ENCODE results near the gene TRIM29. TPM values are rescaled to one million over a fixed set of nuclear protein-coding genes. Genes with fewer than 3 reads are reported as not detected.

The TRIM29 gene
- total and polyA plus RNA-seq, 2 of the 13 experiments (the other 11 are each of a cell fraction or from before 2014, with no cell fraction given), result 0.86 TPM

DNA sequence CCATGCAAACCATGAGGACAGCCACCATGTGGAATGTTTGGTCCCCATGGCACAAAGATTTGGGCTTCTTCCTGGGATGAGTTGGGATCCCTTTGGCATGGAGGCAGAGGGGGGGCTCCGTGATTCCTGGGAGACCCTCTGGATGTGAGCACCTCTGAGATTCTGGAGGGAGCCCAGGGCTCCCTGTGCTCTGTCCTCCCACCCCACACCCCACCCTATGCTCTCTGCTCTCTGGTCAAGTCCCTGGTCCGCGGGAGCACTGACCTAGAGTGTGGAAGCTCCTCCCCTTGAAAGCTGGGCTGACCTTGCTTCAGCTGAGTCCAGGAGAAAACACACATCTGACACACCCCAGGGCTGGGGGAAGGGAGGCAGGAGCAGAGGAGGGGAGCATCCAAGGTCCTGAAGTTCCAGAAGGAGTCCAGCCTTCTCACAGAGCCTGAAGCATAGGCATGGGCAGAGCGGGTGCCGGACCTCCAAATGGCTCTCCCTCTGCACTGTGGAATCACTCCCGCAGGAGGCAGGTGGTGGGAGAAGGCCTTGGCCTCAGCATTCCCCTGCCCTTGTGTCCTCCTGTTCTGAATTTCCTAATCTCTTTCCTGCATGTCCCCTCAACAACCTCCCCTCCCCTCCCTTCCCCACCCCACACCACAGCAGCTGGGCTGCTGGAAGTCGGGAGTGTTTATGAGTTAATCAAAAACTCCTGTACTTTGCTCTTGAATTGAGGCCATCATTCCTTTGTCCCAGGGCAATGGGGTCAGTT, 47.2 kb upstream of the TRIM29 start (continued):
- TF ChIP-seq, protein P1, sequence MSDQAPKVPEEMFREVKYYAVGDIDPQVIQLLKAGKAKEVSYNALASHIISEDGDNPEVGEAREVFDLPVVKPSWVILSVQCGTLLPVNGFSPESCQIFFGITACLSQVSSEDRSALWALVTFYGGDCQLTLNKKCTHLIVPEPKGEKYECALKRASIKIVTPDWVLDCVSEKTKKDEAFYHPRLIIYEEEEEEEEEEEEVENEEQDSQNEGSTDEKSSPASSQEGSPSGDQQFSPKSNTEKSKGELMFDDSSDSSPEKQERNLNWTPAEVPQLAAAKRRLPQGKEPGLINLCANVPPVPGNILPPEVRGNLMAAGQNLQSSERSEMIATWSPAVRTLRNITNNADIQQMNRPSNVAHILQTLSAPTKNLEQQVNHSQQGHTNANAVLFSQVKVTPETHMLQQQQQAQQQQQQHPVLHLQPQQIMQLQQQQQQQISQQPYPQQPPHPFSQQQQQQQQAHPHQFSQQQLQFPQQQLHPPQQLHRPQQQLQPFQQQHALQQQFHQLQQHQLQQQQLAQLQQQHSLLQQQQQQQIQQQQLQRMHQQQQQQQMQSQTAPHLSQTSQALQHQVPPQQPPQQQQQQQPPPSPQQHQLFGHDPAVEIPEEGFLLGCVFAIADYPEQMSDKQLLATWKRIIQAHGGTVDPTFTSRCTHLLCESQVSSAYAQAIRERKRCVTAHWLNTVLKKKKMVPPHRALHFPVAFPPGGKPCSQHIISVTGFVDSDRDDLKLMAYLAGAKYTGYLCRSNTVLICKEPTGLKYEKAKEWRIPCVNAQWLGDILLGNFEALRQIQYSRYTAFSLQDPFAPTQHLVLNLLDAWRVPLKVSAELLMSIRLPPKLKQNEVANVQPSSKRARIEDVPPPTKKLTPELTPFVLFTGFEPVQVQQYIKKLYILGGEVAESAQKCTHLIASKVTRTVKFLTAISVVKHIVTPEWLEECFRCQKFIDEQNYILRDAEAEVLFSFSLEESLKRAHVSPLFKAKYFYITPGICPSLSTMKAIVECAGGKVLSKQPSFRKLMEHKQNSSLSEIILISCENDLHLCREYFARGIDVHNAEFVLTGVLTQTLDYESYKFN (CRISPR knock-in tag; conservative IDR thresholded peaks at IDR 0.05), result peak; percentile 92
- TF ChIP-seq ZNF644 (CRISPR knock-in tag; IDR thresholded peaks at IDR 0.05; ENCODE audit: low read depth) (peak; percentile 74), ZNF337 (CRISPR knock-in tag; IDR thresholded peaks at IDR 0.05; ENCODE audit: borderline replicate concordance, low read depth) (no peak), AGO1 (IDR thresholded peaks at IDR 0.05; ENCODE audit: low read depth, low read length, poor library complexity, severe bottlenecking) (no peak), ZBTB21 (CRISPR knock-in tag; IDR thresholded peaks at IDR 0.05) (no peak), ZNF468 (CRISPR knock-in tag; IDR thresholded peaks at IDR 0.05) (no peak), NFATC3 (CRISPR knock-in tag; IDR thresholded peaks at IDR 0.05) (no peak), ZNF235 (CRISPR knock-in tag; IDR thresholded peaks at IDR 0.05; ENCODE audit: borderline replicate concordance) (no peak), ZNF232 (CRISPR knock-in tag; IDR thresholded peaks at IDR 0.05; ENCODE audit: borderline replicate concordance) (no peak; the same call in 1 of the 2 replicates), ZNF879 (CRISPR knock-in tag; IDR thresholded peaks at IDR 0.05) (no peak), ZSCAN25 (CRISPR knock-in tag; IDR thresholded peaks at IDR 0.05) (peak; percentile 81; the same call in 1 of the 2 replicates), ZBTB3 (CRISPR knock-in tag; IDR thresholded peaks at IDR 0.05; ENCODE audit: borderline replicate concordance, low read depth) (no peak), MTA3 (CRISPR knock-in tag; IDR thresholded peaks at IDR 0.05) (no peak), KDM5B (CRISPR knock-in tag; IDR thresholded peaks at IDR 0.05; ENCODE audit: borderline replicate concordance) (peak; percentile 72; the same call in 1 of the 2 replicates)
- TF ChIP-seq, protein P2, sequence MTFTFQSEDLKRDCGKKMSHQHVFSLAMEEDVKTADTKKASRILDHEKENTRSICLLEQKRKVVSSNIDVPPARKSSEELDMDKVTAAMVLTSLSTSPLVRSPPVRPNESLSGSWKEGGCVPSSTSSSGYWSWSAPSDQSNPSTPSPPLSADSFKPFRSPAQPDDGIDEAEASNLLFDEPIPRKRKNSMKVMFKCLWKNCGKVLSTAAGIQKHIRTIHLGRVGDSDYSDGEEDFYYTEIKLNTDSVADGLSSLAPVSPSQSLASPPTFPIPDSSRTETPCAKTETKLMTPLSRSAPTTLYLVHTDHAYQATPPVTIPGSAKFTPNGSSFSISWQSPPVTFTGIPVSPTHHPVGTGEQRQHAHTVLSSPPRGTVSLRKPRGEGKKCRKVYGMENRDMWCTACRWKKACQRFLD (CRISPR knock-in tag; IDR thresholded peaks at IDR 0.05; ENCODE audit: borderline replicate concordance), result no peak
- TF ChIP-seq, protein P3, sequence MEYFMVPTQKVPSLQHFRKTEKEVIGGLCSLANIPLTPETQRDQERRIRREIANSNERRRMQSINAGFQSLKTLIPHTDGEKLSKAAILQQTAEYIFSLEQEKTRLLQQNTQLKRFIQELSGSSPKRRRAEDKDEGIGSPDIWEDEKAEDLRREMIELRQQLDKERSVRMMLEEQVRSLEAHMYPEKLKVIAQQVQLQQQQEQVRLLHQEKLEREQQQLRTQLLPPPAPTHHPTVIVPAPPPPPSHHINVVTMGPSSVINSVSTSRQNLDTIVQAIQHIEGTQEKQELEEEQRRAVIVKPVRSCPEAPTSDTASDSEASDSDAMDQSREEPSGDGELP (IDR thresholded peaks at IDR 0.05; ENCODE audit: borderline replicate concordance, low read depth), result peak; percentile 90
- TF ChIP-seq, protein P4, sequence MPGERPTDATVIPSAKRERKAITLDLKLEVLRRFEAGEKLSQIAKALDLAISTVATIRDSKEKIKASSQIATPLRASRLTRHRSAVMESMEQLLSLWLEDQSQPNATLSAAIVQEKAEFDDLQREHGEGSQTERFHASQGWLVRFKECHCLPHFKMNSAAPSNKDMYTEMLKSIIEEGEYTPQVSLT (CRISPR knock-in tag; IDR thresholded peaks at IDR 0.05; ENCODE audit: borderline replicate concordance, low read depth), result no peak
- TF ChIP-seq, protein P5, sequence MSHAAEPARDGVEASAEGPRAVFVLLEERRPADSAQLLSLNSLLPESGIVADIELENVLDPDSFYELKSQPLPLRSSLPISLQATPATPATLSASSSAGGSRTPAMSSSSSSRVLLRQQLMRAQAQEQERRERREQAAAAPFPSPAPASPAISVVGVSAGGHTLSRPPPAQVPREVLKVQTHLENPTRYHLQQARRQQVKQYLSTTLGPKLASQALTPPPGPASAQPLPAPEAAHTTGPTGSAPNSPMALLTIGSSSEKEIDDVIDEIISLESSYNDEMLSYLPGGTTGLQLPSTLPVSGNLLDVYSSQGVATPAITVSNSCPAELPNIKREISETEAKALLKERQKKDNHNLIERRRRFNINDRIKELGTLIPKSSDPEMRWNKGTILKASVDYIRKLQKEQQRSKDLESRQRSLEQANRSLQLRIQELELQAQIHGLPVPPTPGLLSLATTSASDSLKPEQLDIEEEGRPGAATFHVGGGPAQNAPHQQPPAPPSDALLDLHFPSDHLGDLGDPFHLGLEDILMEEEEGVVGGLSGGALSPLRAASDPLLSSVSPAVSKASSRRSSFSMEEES (CRISPR knock-in tag; IDR thresholded peaks at IDR 0.05), result peak; percentile 54; the same call in 1 of the 2 replicates
- TF ChIP-seq, protein P6, sequence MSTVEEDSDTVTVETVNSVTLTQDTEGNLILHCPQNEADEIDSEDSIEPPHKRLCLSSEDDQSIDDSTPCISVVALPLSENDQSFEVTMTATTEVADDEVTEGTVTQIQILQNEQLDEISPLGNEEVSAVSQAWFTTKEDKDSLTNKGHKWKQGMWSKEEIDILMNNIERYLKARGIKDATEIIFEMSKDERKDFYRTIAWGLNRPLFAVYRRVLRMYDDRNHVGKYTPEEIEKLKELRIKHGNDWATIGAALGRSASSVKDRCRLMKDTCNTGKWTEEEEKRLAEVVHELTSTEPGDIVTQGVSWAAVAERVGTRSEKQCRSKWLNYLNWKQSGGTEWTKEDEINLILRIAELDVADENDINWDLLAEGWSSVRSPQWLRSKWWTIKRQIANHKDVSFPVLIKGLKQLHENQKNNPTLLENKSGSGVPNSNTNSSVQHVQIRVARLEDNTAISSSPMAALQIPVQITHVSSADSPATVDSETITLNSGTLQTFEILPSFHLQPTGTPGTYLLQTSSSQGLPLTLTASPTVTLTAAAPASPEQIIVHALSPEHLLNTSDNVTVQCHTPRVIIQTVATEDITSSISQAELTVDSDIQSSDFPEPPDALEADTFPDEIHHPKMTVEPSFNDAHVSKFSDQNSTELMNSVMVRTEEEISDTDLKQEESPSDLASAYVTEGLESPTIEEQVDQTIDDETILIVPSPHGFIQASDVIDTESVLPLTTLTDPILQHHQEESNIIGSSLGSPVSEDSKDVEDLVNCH (CRISPR knock-in tag; IDR thresholded peaks at IDR 0.05), result no peak

Data from HepG2 (cell line).